GM18511 (cell line): ENCODE data around the gene ABCG2.
"Not testable (repeated sequence)": the region's sequence is repeated elsewhere in the genome, so short reads cannot be mapped to it uniquely, and the experiment has no call there.

Source experiments
- ATAC-seq: cut with Tn5 transposase; IDR thresholded peaks from one replicate; pipeline ENCODE4 v1.9.1; 2021; ENCODE audit warnings: mild to moderate bottlenecking, moderate library complexity; ENCODE audit not compliant: unreplicated experiment

Gene ABCG2

GRCh38 chr4:88119943-88120342 lies 38.5 kb downstream of the ABCG2 start:
- no peak for ATAC-seq

GRCh38 chr4:88115587-88115986 lies 42.9 kb downstream of the ABCG2 start:
- ATAC-seq: no peak

- no peak for ATAC-seq
These were observed 45.6 kb downstream of the ABCG2 start for GRCh38 chr4:88112856-88113255.

- ATAC-seq: no peak
These were observed 47.6 kb downstream of the ABCG2 start for GRCh38 chr4:88110826-88111225.

- no peak for ATAC-seq
These were observed 49.1 kb downstream of the ABCG2 start for GRCh38 chr4:88109123-88109881.

GRCh38 chr4:88108747-88109122 lies 49.7 kb downstream of the ABCG2 start:
- ATAC-seq: no peak

GRCh38 chr4:88108108-88108465 lies 50.4 kb downstream of the ABCG2 start:
- not testable (repeated sequence) for ATAC-seq

GRCh38 chr4:88107406-88108107 lies 50.9 kb downstream of the ABCG2 start:
- no peak for ATAC-seq

GRCh38 chr4:88106205-88106604 lies 52.2 kb downstream of the ABCG2 start:
- no peak for ATAC-seq

- ATAC-seq: no peak
These were observed 53.4 kb downstream of the ABCG2 start for GRCh38 chr4:88104902-88105610.

- no peak for ATAC-seq
These were observed 56.4 kb downstream of the ABCG2 start for GRCh38 chr4:88102026-88102425.

- no peak for ATAC-seq
These were observed 57.3 kb downstream of the ABCG2 start for GRCh38 chr4:88101165-88101564.

- ATAC-seq: no peak
These were observed 59.3 kb downstream of the ABCG2 start for GRCh38 chr4:88098993-88099752.

GRCh38 chr4:88097781-88098180 lies 60.7 kb downstream of the ABCG2 start:
- ATAC-seq: no peak

GRCh38 chr4:88097301-88097700 lies 61.1 kb downstream of the ABCG2 start:
- no peak for ATAC-seq

- ATAC-seq: no peak
These were observed 64.6 kb downstream of the ABCG2 start for GRCh38 chr4:88093874-88094273.

- no peak for ATAC-seq
These were observed 67.1 kb downstream of the ABCG2 start for GRCh38 chr4:88091378-88091777.

GRCh38 chr4:88090898-88091297 lies 67.5 kb downstream of the ABCG2 start:
- ATAC-seq: no peak

GRCh38 chr4:88087004-88087403 lies 71.4 kb downstream of the ABCG2 start:
- ATAC-seq: no peak

- no peak for ATAC-seq
These were observed 77.8 kb downstream of the ABCG2 start for GRCh38 chr4:88080626-88081025.

GRCh38 chr4:88078579-88078978 lies 79.9 kb downstream of the ABCG2 start:
- no peak for ATAC-seq
